ENCODE data around the gene NOL12.

DNA sequence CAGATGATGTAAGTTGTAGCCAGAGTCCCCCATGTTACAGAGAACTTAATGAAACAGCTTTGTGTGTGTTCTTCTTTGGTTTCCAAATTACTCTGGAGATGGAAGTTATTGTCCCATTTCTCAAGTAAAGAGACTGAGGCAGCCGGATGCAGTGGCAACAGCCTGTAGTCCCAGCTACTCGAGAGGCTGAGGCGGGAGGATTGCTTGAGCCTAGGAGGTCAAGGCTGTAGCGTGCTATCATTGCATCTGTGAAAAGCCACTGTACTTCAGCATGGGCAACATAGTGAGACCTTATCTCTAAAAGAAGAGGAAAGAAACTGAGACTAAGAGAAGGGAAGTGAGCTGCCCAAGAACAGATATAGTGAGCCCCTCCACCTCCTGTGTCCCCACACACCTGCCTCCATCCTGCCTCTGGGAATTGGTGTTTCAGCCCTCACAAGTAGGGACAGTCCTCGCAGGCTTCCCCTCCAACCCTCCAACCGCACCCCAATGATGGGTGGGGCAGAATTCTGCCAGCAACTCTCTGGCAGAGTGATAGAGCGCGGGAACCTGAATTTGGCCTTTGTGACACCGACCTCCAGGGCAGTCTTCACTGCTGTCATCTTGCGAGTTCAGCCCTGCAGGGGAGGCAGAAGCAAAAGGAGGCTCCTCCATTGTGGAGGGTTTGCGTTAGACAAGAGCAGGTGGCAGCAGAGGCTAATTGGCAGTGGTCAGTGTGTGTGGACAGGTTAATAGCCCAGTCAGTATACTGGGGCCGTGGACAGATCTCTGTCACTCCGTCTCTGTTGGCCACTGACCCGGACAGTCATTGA is 26.0 kb upstream of the NOL12 start:
- TF ChIP-seq, protein P1, sequence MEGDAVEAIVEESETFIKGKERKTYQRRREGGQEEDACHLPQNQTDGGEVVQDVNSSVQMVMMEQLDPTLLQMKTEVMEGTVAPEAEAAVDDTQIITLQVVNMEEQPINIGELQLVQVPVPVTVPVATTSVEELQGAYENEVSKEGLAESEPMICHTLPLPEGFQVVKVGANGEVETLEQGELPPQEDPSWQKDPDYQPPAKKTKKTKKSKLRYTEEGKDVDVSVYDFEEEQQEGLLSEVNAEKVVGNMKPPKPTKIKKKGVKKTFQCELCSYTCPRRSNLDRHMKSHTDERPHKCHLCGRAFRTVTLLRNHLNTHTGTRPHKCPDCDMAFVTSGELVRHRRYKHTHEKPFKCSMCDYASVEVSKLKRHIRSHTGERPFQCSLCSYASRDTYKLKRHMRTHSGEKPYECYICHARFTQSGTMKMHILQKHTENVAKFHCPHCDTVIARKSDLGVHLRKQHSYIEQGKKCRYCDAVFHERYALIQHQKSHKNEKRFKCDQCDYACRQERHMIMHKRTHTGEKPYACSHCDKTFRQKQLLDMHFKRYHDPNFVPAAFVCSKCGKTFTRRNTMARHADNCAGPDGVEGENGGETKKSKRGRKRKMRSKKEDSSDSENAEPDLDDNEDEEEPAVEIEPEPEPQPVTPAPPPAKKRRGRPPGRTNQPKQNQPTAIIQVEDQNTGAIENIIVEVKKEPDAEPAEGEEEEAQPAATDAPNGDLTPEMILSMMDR (IDR thresholded peaks at IDR 0.05; ENCODE audit: low read depth, low read length, poor library complexity, severe bottlenecking) = no peak
- TF ChIP-seq EZH2phosphoT487 (IDR thresholded peaks at IDR 0.05; ENCODE audit: borderline replicate concordance, low read length) = no peak
